Midbrain (tissue), 1 donor: ENCODE results near the gene ABHD6.
"Not testable (repeated sequence)": the region's sequence is repeated elsewhere in the genome, so short reads cannot be mapped to it uniquely, and the experiment has no call there.

Source experiments
- DNase-seq: peaks from one replicate; lab custom pipeline; 2025; lab: John Stamatoyannopoulos, UW

Gene ABHD6

GRCh38 chr3:58209933-58210332, 27.7 kb upstream of the ABHD6 start:
- DNase-seq, result no peak

- no peak for DNase-seq
Observed at GRCh38 chr3:58210761-58211460, 26.7 kb upstream of the ABHD6 start, which contains the start of gene DNASE1L3. Gene DNASE1L3 (minus strand): TSS chr3:58210972. CDS start chr3:58210906, 66 bp downstream.

- no peak for DNase-seq
Observed at GRCh38 chr3:58214484-58215316, 22.9 kb upstream of the ABHD6 start.

GRCh38 chr3:58215317-58216025, 22.1 kb upstream of the ABHD6 start:
- DNase-seq, result no peak

GRCh38 chr3:58216496-58217195, 20.9 kb upstream of the ABHD6 start:
- DNase-seq, result no peak

- DNase-seq, result peak; percentile 77
Observed at GRCh38 chr3:58217209-58217811, 20.3 kb upstream of the ABHD6 start.

GRCh38 chr3:58218904-58219303, 18.7 kb upstream of the ABHD6 start:
- DNase-seq, result no peak

GRCh38 chr3:58222161-58222724, 15.3 kb upstream of the ABHD6 start:
- DNase-seq, result no peak

- no peak for DNase-seq
Observed at GRCh38 chr3:58223855-58224254, 13.7 kb upstream of the ABHD6 start.

GRCh38 chr3:58227933-58228332, 9.7 kb upstream of the ABHD6 start:
- not testable (repeated sequence) for DNase-seq

- no peak for DNase-seq
Observed at GRCh38 chr3:58230876-58231552, 6.6 kb upstream of the ABHD6 start.

- no peak for DNase-seq
Observed at GRCh38 chr3:58231666-58232065, 5.9 kb upstream of the ABHD6 start.

- no peak for DNase-seq
Observed at GRCh38 chr3:58234516-58234931, 3.1 kb upstream of the ABHD6 start.

GRCh38 chr3:58235970-58236369, 1.6 kb upstream of the ABHD6 start:
- no peak for DNase-seq

- DNase-seq, result no peak
Observed at GRCh38 chr3:58236527-58237237, 910 bp upstream of the ABHD6 start.

GRCh38 chr3:58237941-58238681, 519 bp downstream of the ABHD6 start:
- DNase-seq, result peak; percentile 86

- no peak for DNase-seq
Observed at GRCh38 chr3:58238830-58239229, 1.2 kb downstream of the ABHD6 start.

- no peak for DNase-seq
Observed at GRCh38 chr3:58241306-58242044, 3.9 kb downstream of the ABHD6 start.

- no peak for DNase-seq
Observed at GRCh38 chr3:58242340-58242739, 4.7 kb downstream of the ABHD6 start.
